ENCODE measurements around the gene DMAC2L. TPM values are rescaled to one million over a fixed set of nuclear protein-coding genes. Genes with fewer than 3 reads are reported as not detected.

Gene DMAC2L
- total RNA-seq, 4 donors from 2014 or later = 13.4 to 21.7 (median 16.6) TPM

DNA sequence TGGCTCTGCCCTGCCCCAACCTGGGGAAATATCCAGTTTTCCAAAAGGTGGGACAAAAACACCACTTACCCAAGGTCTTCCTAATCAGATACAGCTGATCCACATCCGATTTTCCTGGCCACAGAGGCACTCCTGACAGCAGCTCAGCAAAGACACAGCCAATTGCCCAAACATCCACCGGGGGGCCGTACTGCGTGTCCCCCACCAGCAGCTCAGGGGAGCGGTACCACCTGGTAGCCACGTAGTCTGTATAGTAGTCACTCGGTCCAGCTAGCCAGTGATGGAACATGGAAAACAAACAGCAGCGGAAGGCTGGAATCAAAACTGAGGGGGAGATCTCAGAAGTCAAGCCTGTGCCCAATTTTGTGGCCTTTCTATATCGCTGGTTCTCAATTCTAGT, 28.8 kb downstream of the DMAC2L start:
- no peaks in the 10 kb centered on the region for H3K27me3 ChIP-seq
- H3K4me1 ChIP-seq = peaks cover 0 to 54% (median 15%) of the 10 kb centered on the region in 3 donors
- peaks cover 0 to 19% (median 0%) of the 10 kb centered on the region in 3 donors for H3K36me3 ChIP-seq
- H3K9me3 ChIP-seq = no peaks in the 10 kb centered on the region
- DNase-seq = no peak
- H3K27ac ChIP-seq = no peak overlapping the region
- no peak for TF ChIP-seq POLR2A (IDR thresholded peaks at IDR 0.05)
- TF ChIP-seq, protein P1, sequence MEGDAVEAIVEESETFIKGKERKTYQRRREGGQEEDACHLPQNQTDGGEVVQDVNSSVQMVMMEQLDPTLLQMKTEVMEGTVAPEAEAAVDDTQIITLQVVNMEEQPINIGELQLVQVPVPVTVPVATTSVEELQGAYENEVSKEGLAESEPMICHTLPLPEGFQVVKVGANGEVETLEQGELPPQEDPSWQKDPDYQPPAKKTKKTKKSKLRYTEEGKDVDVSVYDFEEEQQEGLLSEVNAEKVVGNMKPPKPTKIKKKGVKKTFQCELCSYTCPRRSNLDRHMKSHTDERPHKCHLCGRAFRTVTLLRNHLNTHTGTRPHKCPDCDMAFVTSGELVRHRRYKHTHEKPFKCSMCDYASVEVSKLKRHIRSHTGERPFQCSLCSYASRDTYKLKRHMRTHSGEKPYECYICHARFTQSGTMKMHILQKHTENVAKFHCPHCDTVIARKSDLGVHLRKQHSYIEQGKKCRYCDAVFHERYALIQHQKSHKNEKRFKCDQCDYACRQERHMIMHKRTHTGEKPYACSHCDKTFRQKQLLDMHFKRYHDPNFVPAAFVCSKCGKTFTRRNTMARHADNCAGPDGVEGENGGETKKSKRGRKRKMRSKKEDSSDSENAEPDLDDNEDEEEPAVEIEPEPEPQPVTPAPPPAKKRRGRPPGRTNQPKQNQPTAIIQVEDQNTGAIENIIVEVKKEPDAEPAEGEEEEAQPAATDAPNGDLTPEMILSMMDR (IDR thresholded peaks at IDR 0.05) = no peak
- 93 to 94% methylated on average over 7 to 8 of the region's 9 CpGs for WGBS, 2 donors
- intact Hi-C loops (cut with DNase I) = no loop called here
- H3K4me3 ChIP-seq = no peak overlapping the region

DNA sequence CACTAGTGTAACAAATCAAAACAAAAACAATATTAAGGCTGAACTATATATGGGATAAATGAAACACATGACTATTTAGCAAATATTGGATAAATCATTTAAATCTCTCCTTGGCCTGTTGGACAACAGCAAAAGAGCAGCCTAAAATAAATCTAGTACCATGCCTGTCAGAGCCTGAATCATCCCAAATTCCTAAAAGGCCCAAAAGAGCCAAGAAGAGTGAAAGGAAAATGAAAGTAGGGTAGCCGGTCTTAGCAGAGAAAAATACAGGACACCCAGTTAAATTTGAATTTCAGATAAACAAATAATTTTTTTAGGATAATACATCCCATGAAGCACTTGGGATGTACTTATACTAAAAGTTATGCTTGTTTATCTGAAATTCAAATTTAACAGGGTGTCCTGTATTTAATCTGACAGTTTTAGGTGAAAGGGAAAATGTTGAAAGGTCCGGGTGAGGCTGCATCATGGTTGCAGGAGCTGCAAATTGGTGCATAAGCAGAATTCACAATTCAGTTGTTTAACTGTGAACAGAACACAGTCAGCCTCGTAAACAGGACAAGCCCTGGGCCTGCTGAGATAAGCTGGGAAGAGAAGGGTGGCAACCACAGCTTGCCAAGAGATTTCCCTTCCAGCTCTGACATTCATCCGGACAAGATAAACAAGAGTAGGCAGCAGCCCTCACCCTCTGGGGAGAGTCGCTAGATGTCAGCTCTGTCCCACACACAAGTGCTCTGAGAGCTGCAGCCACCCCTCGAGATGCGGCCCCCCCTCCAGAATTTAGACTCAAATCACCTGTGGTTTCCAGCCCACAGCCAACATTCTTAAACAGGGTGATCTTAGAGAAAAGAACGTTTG, 30.3 kb downstream of the DMAC2L start:
- TF ChIP-seq, protein P1 (IDR thresholded peaks at IDR 0.05) = peak in 3 of 6 experiments; percentile 15 to 40 (median 34)
- no peak for TF ChIP-seq POLR2A (IDR thresholded peaks at IDR 0.05)
- 13 to 16% methylated on average over 5 to 8 of the region's 8 CpGs for whole genome bisulfite sequencing, 2 donors

DNA sequence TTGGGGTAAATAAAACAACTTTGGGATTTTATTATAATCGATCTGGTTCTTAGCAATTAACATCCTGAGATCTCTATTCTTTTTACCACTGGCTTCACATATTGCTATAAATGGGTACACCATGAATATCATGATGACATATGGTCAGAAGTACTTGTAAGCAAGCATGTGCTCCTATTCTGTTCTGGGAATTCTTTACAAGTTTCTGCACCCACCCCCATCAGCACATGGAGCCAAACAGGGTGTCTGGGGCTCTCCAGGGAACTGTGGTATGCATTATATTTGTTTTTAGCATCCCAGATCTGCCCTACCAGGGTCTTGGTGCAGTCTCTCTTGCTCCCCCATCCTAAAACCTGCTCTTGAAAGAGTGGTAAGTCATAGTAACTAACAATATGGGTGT, 31.3 kb downstream of the DMAC2L start:
- Histone ChIP-seq H3K36me3 (peaks cover 0 to 12% (median 0%) of the 10 kb centered on the region in 3 donors), H3K9me3 (no peaks in the 10 kb centered on the region), H3K4me3 (no peak overlapping the region), H3K4me1 (peaks cover 6 to 63% (median 23%) of the 10 kb centered on the region in 3 donors), H3K27me3 (no peaks in the 10 kb centered on the region), H3K27ac (peak overlapping the region in 3 of 4 donors; percentile 26 to 77 (median 73))
- TF ChIP-seq, protein P1 (IDR thresholded peaks at IDR 0.05) = no peak
- TF ChIP-seq POLR2A (IDR thresholded peaks at IDR 0.05) = no peak
- intact Hi-C loops (cut with DNase I) = no loop called here
- 56 to 69% methylated on average over 1 of the region's 1 CpG for WGBS, 2 donors
- DNase-seq = no peak

More for the DNA sequence above, 30.3 kb downstream of the DMAC2L start:
- no peaks in the 10 kb centered on the region for H3K27me3 ChIP-seq
- H3K4me3 ChIP-seq = peak overlapping the region in 3 of 4 donors; percentile 13 to 54 (median 24)
- H3K4me1 ChIP-seq = peaks cover 0 to 53% (median 17%) of the 10 kb centered on the region in 3 donors
- intact Hi-C loops (cut with DNase I) = no loop called here
- no peak for DNase-seq
- H3K27ac ChIP-seq = peak overlapping the region; percentile 19 to 77 (median 72)
- no peaks in the 10 kb centered on the region for H3K9me3 ChIP-seq
- H3K36me3 ChIP-seq = peaks cover 0 to 19% (median 0%) of the 10 kb centered on the region in 3 donors

DNA sequence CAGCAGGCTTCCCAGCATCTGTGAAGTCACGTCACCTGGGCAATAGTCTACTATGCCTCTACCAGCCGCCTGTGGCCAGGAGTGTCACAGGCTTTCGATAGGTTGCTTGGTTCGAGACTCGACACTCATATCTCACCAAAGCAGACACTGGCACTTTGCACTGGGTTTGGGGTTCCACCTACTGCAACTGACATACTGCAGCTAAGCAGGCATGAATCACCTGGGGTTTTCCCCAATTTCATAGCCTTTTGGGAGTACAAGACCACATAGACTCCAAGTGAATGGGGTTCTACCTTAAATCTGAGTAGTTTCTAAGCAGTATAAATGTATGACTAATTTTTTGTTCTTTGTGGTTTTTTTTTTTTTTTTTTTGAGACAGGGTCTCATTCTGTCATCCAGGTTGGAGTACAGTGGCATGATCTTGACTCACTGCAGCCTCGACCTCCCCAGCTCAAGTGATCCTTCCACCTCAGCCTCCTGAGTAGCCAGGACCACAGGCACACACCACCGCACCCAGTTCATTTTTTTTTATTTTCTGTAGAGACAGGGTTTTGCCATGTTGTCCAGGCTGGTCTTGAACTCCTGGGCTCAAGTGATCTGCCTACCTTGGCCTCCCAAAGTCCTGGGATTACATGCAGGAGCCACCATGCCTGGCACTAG, 32.1 kb downstream of the DMAC2L start:
- no peak for TF ChIP-seq POLR2A (IDR thresholded peaks at IDR 0.05)
- TF ChIP-seq, protein P1 (IDR thresholded peaks at IDR 0.05) = no peak
- Histone ChIP-seq H3K4me3 (no peak overlapping the region), H3K27ac (peak overlapping the region in 3 of 4 donors; percentile 6 to 26 (median 18)), H3K4me1 (peaks cover 6 to 65% (median 23%) of the 10 kb centered on the region in 3 donors), H3K9me3 (no peaks in the 10 kb centered on the region), H3K27me3 (no peaks in the 10 kb centered on the region), H3K36me3 (peaks cover 0 to 7% (median 0%) of the 10 kb centered on the region in 3 donors)
- DNase-seq = no peak
- 51 to 58% methylated on average over 4 to 5 of the region's 7 CpGs for WGBS, 2 donors
- intact Hi-C loops (cut with DNase I) = no loop called here
